Heart left ventricle (tissue), 13 donors: ENCODE data around the gene ARHGAP26.

Experiments
- CTCF ChIP-seq, 12 donors: fragments of 200-600 bp; sonication (generic) in 4 of 12; IDR thresholded peaks; one replicate each; pipeline versions ENCODE4 v1.5.0 to v1.8.0; 2018 to 2022; ENCODE audit warnings: antibody characterized with exemption in 12 of 12, mild to moderate bottlenecking in 5 of 12
- POLR2A ChIP-seq, 2 donors: fragments of 450-650 bp; IDR thresholded peaks; one replicate each; pipeline ENCODE4 v1.6.1; 2017; ENCODE audit warnings: antibody characterized with exemption in 2 of 2, mild to moderate bottlenecking in 2 of 2, moderate library complexity in 2 of 2
- donor health status: ischemic (EF 13 %, LVEDD 7.1; RV severe dilation, severe dysfunction).
- donor health status: DM: no; HTN: yes; CAD: no.
- donor health status: DM: no; HTN: no; CAD: no.
- donor health status: ischemic (EF 25% LVEDD 6.9; RV normal size, moderate dysfunction).
- donor health status: ischemic (EF 25% LVEDD 5.7; RV mildly dilated, moderate dysfunction).
- donor health status: ischemic (EF 35%, LVEDD 5.7; RV mildly dilated, moderate dysfunction).
- donor health status: nonischemic (EF 11% LVEDD 7.7; RV severe dilation, severe dysfunction).
- donor health status: DM: yes; HTN: yes; CAD: no.
- donor health status: PGD.
- donor health status: ischemic (EF 29% LVEDD 5.4; RV normal size, mild dysfunction).
- donor health status: nonischemic (EF 23%, LVEDD 6.1; RV moderate dilation, normal function).

- TF ChIP-seq CTCF (IDR thresholded peaks at IDR 0.05) = peak in 10 of 12 donors; percentile 8 to 55 (median 36)
- no peak for TF ChIP-seq POLR2A (IDR thresholded peaks at IDR 0.05)
Measured at GRCh38 chr5:143106174-143106573, 336.0 kb downstream of the ARHGAP26 start.
